HEK293T (cell line): ENCODE data around the gene ENAH.

Experiments
- BHLHE40 ChIP-seq: fragments of 450-650 bp; IDR thresholded peaks from 2 replicates; pipeline ENCODE4 v1.6.1; 2016; ENCODE audit warnings: mild to moderate bottlenecking, moderate library complexity, borderline replicate concordance
- FOXA1 ChIP-seq: fragments of 450-650 bp; IDR thresholded peaks from 2 replicates; pipeline ENCODE4 v1.6.1; 2016; ENCODE audit warnings: mild to moderate bottlenecking
- FOXM1 ChIP-seq: fragments of 450-650 bp; IDR thresholded peaks from 2 replicates; pipeline ENCODE4 v1.6.1; 2017; ENCODE audit warnings: mild to moderate bottlenecking, borderline replicate concordance
- HDGF ChIP-seq: fragments of 450-650 bp; IDR thresholded peaks from 2 replicates; pipeline ENCODE4 v1.6.1; 2017; ENCODE audit warnings: antibody characterized with exemption, borderline replicate concordance
- LEF1 ChIP-seq: fragments of 450-650 bp; IDR thresholded peaks from 2 replicates; pipeline ENCODE4 v1.6.1; 2017; ENCODE audit warnings: mild to moderate bottlenecking, borderline replicate concordance
- NFRKB ChIP-seq: fragments of 450-650 bp; IDR thresholded peaks from 2 replicates; pipeline ENCODE4 v1.6.1; 2016; ENCODE audit warnings: mild to moderate bottlenecking, moderate library complexity
- SUZ12 ChIP-seq: fragments of 450-650 bp; IDR thresholded peaks from 2 replicates; pipeline ENCODE4 v1.6.1; 2016; ENCODE audit warnings: mild to moderate bottlenecking
- TARDBP ChIP-seq: fragments of 450-650 bp; IDR thresholded peaks from 2 replicates; pipeline ENCODE4 v1.6.1; 2016
- ZNF384 ChIP-seq: fragments of 450-650 bp; IDR thresholded peaks from 2 replicates; pipeline ENCODE4 v1.6.1; 2016
- TF ChIP-seq, protein P1 (sequence below): fragments of 450-650 bp; IDR thresholded peaks from 2 replicates; pipeline ENCODE4 v1.6.1; 2016

GRCh38 chr1:225481738-225482137, 171.2 kb downstream of the ENAH start:
- TF ChIP-seq SUZ12 (no peak), TARDBP (no peak), FOXA1 (no peak), FOXM1 (no peak), LEF1 (no peak), BHLHE40 (no peak), HDGF (no peak), ZNF384 (no peak), NFRKB (no peak)
- TF ChIP-seq, protein P1, sequence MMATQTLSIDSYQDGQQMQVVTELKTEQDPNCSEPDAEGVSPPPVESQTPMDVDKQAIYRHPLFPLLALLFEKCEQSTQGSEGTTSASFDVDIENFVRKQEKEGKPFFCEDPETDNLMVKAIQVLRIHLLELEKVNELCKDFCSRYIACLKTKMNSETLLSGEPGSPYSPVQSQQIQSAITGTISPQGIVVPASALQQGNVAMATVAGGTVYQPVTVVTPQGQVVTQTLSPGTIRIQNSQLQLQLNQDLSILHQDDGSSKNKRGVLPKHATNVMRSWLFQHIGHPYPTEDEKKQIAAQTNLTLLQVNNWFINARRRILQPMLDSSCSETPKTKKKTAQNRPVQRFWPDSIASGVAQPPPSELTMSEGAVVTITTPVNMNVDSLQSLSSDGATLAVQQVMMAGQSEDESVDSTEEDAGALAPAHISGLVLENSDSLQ, result no peak
